C4-2B (cell line): Measurements from ENCODE around the gene CBLIF.

Experiments
- H3K27ac ChIP-seq: fragments of 450-650 bp; 2 replicates; pipeline ENCODE4 v1.5.1; 2017
- CTCF ChIP-seq: fragments of 450-650 bp; conservative IDR thresholded peaks from 2 replicates; pipeline ENCODE4 v1.5.1; 2017; ENCODE audit warnings: mild to moderate bottlenecking
- ZFX ChIP-seq: fragments of 450-650 bp; IDR thresholded peaks from 2 replicates; pipeline ENCODE4 v1.6.1; 2017

Gene CBLIF

GRCh38 chr11:59782080-59782479 lies 63.2 kb downstream of the CBLIF start:
- no peak for TF ChIP-seq ZFX
- no peak for TF ChIP-seq CTCF
- no peak overlapping the region for H3K27ac ChIP-seq

GRCh38 chr11:59779487-59779886 lies 65.8 kb downstream of the CBLIF start:
- H3K27ac ChIP-seq: no peak overlapping the region
- TF ChIP-seq ZFX (no peak), CTCF (no peak)
